HepG2 (cell line): ENCODE measurements around the gene CDK6. TPM values are rescaled to one million over a fixed set of nuclear protein-coding genes. Genes with fewer than 3 reads are reported as not detected.

ENCODE experiments used
- ARNT ChIP-seq: fragments of 450-650 bp; IDR thresholded peaks from 2 replicates; pipeline ENCODE4 v1.6.1; 2017
- CBX1 ChIP-seq: IDR thresholded peaks from one replicate; pipeline ENCODE4 v1.6.1; 2016; ENCODE audit warnings: antibody characterized with exemption, low read depth
- FOXK2 ChIP-seq: fragments of 450-650 bp; IDR thresholded peaks from 2 replicates; pipeline ENCODE4 v1.6.1; 2016
- MEIS2 ChIP-seq: sonication (generic); formaldehyde crosslinking; IDR thresholded peaks from 2 replicates; pipeline ENCODE4 v1.9.0; 2021; ENCODE audit warnings: mild to moderate bottlenecking, missing genetic modification reagents
- MLXIP ChIP-seq: sonication (generic); formaldehyde crosslinking; IDR thresholded peaks from 2 replicates; pipeline ENCODE4 v1.9.0; 2021; ENCODE audit warnings: missing genetic modification reagents, borderline replicate concordance
- TAF1 ChIP-seq: sonication (generic); formaldehyde crosslinking; IDR thresholded peaks from 2 replicates; pipeline ENCODE4 v1.4.0; 2020; ENCODE audit warnings: missing genetic modification reagents
- ZMAT3 ChIP-seq: sonication (generic); formaldehyde crosslinking; conservative IDR thresholded peaks from 2 replicates; pipeline ENCODE4 v1.7.0; 2021; ENCODE audit warnings: missing genetic modification reagents
- ZNF20 ChIP-seq: sonication (generic); formaldehyde crosslinking; IDR thresholded peaks from 2 replicates; pipeline ENCODE4 v1.4.0; 2020; ENCODE audit warnings: mild to moderate bottlenecking, moderate library complexity, missing genetic modification reagents
- ZNF234 ChIP-seq: sonication (generic); formaldehyde crosslinking; conservative IDR thresholded peaks from 2 replicates; pipeline ENCODE4 v1.5.1; 2020; ENCODE audit warnings: mild to moderate bottlenecking, missing genetic modification reagents
- ZNF235 ChIP-seq: sonication (generic); formaldehyde crosslinking; IDR thresholded peaks from 2 replicates; pipeline ENCODE4 v1.8.1; 2023; ENCODE audit warnings: mild to moderate bottlenecking, missing genetic modification reagents, borderline replicate concordance
- ZNF251 ChIP-seq: sonication (generic); formaldehyde crosslinking; IDR thresholded peaks from 2 replicates; pipeline ENCODE4 v1.9.0; 2021; ENCODE audit warnings: mild to moderate bottlenecking, missing genetic modification reagents
- ZNF256 ChIP-seq: sonication (generic); formaldehyde crosslinking; conservative IDR thresholded peaks from 2 replicates; pipeline ENCODE4 v1.4.0; 2020; ENCODE audit warnings: missing genetic modification reagents
- ZNF276 ChIP-seq: sonication (generic); formaldehyde crosslinking; IDR thresholded peaks from 2 replicates; pipeline ENCODE4 v1.4.0; 2020; ENCODE audit warnings: mild to moderate bottlenecking, low read depth, missing genetic modification reagents
- ZNF329 ChIP-seq: sonication (generic); formaldehyde crosslinking; IDR thresholded peaks from 2 replicates; pipeline ENCODE4 v1.9.0; 2021; ENCODE audit warnings: low read depth, mild to moderate bottlenecking, missing genetic modification reagents
- ZNF343 ChIP-seq: sonication (generic); formaldehyde crosslinking; IDR thresholded peaks from 2 replicates; pipeline ENCODE4 v1.4.0; 2020; ENCODE audit warnings: mild to moderate bottlenecking, missing genetic modification reagents
- ZNF563 ChIP-seq: sonication (generic); formaldehyde crosslinking; IDR thresholded peaks from 2 replicates; pipeline ENCODE4 v1.8.0; 2022; ENCODE audit warnings: mild to moderate bottlenecking, moderate library complexity, missing genetic modification reagents
- ZNF605 ChIP-seq: sonication (generic); formaldehyde crosslinking; IDR thresholded peaks from 2 replicates; pipeline ENCODE4 v1.8.0; 2022; ENCODE audit warnings: mild to moderate bottlenecking, missing genetic modification reagents
- polyA plus RNA-seq, 8 experiments: library from polyadenylated mRNA; depleted of rRNA in 3 of 8; stranded (reverse) in 7 of 8; unstranded in 1 of 8; fragments of >200 nt; fragmentation: Illumina TruSeq in 4 of 8; extraction: Trizol in 4 of 8; gene quantifications; 2 replicates each; pipeline versions ENCODE4 v1.2.1 to v1.2.3, GENCODE V29; 2011 to 2016; ENCODE audit warnings: low read depth in 4 of 8, missing spikeins in 1 of 8, mixed read lengths in 1 of 8; ENCODE audit not compliant: insufficient read depth in 1 of 8
- total RNA-seq, 5 experiments: library from RNA; depleted of rRNA; stranded (reverse); fragments of >200 nt; fragmentation: Illumina TruSeq; extraction: Trizol; gene quantifications; 2 replicates each; pipeline ENCODE4 v1.2.3, GENCODE V29; 2016; ENCODE audit warnings: low read depth in 1 of 5
- TF ChIP-seq, protein P1 (sequence below): sonication (generic); formaldehyde crosslinking; IDR thresholded peaks from 2 replicates; pipeline ENCODE4 v1.5.0; 2020; ENCODE audit warnings: missing genetic modification reagents
- TF ChIP-seq, protein P2 (sequence below): IDR thresholded peaks from 2 replicates; pipeline ENCODE4 v1.6.1; 2016; ENCODE audit warnings: low read depth, missing genetic modification reagents, missing compliant biosample characterization

Gene CDK6
- total and polyA plus RNA-seq, 2 of the 13 experiments (the other 11 are each of a cell fraction or from before 2014, with no cell fraction given) = 34.6 to 90.8 TPM

GRCh38 chr7:92751902-92752901 is 84.2 kb downstream of the CDK6 start (continued):
- TF ChIP-seq, protein P1, sequence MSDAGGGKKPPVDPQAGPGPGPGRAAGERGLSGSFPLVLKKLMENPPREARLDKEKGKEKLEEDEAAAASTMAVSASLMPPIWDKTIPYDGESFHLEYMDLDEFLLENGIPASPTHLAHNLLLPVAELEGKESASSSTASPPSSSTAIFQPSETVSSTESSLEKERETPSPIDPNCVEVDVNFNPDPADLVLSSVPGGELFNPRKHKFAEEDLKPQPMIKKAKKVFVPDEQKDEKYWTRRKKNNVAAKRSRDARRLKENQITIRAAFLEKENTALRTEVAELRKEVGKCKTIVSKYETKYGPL (CRISPR knock-in tag) = no peak
- TF ChIP-seq ZNF20 (CRISPR knock-in tag) (no peak), ZNF343 (CRISPR knock-in tag) (no peak), ZNF563 (CRISPR knock-in tag) (no peak), TAF1 (CRISPR knock-in tag) (no peak), ZNF256 (no peak), ARNT (no peak), ZMAT3 (CRISPR knock-in tag) (no peak), ZNF329 (CRISPR knock-in tag) (no peak), ZNF605 (no peak), ZNF234 (CRISPR knock-in tag) (no peak), FOXK2 (peak; percentile 93), MEIS2 (CRISPR knock-in tag) (no peak), ZNF276 (CRISPR knock-in tag) (no peak), CBX1 (no peak), ZNF235 (CRISPR knock-in tag) (no peak), MLXIP (no peak), ZNF251 (CRISPR knock-in tag) (no peak)
- TF ChIP-seq, protein P2, sequence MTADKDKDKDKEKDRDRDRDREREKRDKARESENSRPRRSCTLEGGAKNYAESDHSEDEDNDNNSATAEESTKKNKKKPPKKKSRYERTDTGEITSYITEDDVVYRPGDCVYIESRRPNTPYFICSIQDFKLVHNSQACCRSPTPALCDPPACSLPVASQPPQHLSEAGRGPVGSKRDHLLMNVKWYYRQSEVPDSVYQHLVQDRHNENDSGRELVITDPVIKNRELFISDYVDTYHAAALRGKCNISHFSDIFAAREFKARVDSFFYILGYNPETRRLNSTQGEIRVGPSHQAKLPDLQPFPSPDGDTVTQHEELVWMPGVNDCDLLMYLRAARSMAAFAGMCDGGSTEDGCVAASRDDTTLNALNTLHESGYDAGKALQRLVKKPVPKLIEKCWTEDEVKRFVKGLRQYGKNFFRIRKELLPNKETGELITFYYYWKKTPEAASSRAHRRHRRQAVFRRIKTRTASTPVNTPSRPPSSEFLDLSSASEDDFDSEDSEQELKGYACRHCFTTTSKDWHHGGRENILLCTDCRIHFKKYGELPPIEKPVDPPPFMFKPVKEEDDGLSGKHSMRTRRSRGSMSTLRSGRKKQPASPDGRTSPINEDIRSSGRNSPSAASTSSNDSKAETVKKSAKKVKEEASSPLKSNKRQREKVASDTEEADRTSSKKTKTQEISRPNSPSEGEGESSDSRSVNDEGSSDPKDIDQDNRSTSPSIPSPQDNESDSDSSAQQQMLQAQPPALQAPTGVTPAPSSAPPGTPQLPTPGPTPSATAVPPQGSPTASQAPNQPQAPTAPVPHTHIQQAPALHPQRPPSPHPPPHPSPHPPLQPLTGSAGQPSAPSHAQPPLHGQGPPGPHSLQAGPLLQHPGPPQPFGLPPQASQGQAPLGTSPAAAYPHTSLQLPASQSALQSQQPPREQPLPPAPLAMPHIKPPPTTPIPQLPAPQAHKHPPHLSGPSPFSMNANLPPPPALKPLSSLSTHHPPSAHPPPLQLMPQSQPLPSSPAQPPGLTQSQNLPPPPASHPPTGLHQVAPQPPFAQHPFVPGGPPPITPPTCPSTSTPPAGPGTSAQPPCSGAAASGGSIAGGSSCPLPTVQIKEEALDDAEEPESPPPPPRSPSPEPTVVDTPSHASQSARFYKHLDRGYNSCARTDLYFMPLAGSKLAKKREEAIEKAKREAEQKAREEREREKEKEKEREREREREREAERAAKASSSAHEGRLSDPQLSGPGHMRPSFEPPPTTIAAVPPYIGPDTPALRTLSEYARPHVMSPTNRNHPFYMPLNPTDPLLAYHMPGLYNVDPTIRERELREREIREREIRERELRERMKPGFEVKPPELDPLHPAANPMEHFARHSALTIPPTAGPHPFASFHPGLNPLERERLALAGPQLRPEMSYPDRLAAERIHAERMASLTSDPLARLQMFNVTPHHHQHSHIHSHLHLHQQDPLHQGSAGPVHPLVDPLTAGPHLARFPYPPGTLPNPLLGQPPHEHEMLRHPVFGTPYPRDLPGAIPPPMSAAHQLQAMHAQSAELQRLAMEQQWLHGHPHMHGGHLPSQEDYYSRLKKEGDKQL (CRISPR knock-in tag) = 0 out of 2 replicates have a peak, but pooled peaks have one; percentile 48
